AG20443 (cell line): ENCODE results near the gene RFX8.
"Not testable (repeated sequence)": the region's sequence is repeated elsewhere in the genome, so short reads cannot be mapped to it uniquely, and the experiment has no call there.

Source experiments
- DNase-seq: peaks from one replicate; pipeline ENCODE4 v3.0.0; 2012; ENCODE audit warnings: low spot score, mixed read lengths

RFX8 gene

DNA sequence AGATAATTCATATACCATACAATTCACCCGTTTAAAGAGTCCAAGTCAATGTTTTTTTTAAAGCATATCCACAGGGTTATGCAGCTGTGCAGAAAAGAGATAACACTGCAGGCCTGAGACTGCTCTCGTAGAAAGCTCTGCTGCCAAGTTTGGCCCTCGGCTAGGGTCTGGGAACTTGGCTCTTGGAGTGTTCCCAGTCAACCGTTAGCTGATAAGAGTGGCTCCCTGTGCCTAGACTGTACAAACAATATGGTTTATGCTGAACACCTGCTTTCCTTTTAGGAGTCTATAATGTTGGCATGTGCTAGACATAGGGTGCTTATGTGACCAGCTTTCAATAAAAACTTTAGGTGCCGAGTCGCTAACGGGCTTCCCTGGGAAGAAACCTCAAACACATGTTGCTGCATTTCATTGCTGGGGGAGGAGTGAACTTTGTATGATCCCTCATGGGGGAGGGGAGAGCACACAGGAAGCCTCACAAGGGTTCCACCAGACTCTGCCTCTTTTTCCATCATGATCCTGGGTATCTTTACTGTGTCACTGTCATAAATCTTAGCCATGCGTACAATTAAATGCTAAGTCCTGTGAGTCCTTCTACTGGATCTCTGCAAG, 34.7 kb downstream of the RFX8 start:
- DNase-seq: no peak

DNA sequence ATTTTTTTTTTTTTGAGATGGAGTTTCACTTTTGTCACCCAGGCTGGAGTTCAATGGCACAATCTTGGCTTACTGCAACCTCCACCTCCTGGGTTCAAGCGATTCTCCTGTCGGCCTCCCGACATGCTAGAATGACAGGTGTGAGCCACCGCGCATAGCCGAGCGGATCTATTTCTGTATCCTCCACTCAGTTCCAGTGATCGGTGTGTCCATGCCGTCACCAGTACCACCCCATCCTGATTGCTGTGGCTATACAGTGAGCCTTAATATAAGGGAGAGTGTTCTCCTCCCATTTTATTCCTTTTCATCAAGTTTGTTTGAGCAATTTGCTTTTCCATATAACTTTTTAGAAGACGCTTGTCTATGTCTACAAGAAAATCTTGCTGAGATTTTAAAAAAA, 35.2 kb downstream of the RFX8 start:
- no peak for DNase-seq

DNA sequence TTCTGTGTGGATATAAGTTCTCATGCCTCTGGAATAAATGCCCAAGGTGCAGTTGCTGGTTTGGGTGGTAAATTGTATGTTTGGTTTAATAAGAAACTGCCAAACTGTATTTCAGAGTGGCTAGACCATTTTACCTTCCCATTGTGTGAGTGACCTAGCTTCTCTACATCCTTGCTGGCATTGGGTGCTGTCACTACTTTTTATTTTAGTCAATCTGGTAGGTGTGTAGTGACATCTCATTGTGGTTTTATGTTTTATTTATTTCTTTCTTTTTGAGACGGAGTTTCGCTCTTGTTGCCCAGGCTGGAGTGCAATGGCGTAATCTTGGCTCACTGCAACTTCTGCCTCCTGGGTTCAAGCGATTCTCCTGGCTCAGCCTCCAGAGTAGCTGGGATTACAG, 36.4 kb downstream of the RFX8 start:
- not testable (repeated sequence) for DNase-seq

DNA sequence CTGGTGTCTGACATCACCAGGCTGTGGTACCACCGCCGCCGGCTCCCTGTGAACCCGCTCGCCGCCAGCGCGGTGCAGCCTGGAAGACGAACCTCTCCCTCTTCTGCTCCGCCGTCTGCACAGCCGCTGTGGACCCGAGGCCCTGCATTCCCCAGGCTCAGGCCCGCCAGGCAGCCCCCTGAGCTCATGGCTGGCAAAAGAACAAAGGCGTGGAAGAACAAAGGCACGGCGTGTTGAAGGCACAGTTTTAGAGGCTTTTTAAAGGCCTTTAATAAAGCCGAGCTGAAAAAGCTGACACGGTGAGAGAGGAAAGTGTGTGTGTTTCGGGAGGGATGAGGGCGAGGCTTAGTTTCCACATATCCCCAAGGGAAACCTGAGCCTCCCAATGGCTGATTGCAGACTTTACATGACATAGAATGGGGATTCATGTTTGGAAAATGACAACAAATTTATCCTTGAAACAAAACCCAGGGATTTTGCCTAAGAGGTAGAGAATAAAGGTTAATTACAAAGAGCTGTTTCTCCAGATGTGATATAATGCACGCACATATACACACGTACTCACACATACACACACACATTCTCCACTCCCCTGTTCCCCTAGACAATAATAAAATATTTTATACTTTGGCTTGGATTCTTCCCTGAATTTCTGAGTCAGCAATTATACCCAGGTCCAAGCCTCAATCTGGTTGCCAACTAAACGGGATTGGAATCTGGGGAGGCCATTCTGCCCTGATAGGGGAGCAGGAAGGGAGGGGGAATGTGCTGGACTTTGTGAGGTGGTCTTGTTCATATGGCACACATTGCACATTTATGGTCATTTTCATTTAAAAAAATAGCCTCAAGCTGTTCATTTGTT, 39.7 kb downstream of the RFX8 start:
- peak; percentile 36 for DNase-seq

DNA sequence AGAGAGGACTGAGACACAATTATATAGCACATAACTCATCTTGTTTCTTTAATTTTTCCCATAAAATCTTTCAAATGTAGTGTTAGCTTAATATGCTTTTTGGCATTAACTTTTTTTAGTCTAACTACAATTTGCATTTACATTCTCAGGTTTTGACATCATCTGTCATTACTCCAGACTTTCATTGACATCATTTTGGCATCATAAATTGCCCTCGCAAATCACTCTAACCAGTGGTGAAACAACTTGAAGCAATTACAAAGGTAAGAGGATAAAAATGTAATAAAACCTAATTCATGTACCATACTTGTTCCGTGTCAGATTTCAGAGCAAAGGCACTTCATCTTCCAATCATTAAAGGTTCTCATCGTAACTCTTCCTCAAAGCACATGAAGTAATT, 41.4 kb downstream of the RFX8 start:
- DNase-seq: no peak

DNA sequence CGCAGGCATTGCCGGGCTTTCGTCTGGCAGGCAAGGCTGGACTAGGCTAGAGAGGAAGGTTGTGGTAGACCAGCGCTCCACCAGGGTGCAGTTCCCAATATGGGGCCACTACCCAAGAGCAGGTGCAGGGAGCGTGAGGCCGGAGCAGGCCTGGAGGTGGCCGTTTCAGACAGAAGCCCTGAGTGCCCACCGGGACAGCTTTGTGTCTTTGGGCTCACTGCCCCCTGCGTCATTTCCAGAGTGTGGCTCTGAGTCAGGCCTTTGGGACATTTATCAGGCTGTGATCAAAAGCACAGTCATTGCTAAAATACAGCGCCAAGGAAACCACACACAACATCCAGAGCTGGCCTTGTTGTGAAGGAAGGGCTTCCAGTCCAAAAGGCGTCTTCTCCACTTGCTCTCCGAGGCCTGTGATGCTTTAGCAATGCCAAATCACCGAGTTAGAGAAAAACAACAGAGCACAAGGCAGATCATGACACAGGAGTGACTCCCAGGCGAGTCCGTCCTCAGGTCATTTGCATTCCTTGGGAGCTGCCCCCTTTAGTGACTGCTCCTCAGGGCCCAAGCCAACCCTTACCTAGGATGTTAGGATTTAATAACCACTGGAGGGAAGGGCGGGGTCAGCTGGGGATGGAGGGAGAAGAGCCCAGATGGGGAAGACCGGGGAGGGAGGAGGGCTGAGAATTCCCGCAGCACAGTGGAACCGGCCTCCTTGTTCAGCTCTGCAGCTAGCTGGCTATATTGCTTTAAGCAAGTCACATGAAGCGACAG, 42.3 kb downstream of the RFX8 start:
- peak; percentile 63 for DNase-seq

DNA sequence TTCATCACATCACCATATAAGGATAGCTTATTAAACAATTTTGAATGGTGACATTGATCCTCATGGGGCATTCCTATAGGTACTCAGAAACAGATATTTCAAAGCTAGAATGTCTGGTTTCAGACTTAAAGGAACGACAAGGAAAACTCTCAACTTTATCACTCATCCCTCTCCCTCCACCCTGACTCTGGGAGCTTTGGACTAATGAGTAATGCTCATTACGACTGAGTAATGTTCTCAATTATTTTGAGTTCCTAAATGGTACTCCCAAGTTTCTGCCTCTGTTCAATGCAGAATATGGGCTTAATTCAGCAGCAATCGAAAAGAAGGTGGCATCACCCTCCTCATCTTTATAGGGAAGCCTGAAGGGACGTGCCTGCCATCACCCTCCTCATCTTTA, 43.4 kb downstream of the RFX8 start:
- peak; percentile 33 for DNase-seq

DNA sequence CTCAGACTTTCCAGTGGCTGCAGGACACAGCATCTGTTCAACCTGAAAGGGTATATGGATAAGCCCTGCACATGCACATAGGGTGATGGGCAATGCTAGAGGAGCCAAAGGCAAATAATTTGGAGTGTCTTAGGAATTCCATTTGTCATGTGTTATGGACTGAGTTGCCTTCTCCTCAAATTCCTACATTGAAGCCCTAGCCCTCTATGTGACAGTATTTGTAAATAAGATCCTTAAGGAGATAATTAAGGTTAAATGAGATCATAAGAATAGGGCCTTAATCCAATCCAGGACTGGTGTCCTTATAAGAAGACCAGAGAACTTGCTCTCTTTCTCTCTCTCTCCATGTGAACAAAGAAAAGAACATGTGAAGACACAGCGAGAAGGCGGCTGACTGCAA, 44.8 kb downstream of the RFX8 start:
- DNase-seq: peak; percentile 54

DNA sequence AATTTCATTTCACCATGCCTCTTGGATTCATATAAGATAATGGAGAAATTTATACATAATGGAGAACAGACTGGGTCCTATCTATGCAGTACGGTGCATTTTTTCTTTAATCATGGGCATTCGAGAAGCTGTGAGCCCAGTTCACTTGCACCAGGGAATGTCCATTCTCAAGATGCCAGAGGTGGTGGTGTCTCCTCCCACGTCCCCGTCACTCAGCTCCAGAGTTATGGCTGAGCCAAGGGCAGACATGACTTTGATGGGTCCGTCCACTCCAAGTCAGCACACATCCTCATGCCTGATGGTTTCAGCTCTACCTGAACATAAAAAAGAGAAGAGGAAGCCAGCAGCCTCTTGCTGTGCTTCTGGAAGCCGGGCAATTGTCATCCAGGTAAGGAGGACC, 45.5 kb downstream of the RFX8 start:
- DNase-seq: no peak

DNA sequence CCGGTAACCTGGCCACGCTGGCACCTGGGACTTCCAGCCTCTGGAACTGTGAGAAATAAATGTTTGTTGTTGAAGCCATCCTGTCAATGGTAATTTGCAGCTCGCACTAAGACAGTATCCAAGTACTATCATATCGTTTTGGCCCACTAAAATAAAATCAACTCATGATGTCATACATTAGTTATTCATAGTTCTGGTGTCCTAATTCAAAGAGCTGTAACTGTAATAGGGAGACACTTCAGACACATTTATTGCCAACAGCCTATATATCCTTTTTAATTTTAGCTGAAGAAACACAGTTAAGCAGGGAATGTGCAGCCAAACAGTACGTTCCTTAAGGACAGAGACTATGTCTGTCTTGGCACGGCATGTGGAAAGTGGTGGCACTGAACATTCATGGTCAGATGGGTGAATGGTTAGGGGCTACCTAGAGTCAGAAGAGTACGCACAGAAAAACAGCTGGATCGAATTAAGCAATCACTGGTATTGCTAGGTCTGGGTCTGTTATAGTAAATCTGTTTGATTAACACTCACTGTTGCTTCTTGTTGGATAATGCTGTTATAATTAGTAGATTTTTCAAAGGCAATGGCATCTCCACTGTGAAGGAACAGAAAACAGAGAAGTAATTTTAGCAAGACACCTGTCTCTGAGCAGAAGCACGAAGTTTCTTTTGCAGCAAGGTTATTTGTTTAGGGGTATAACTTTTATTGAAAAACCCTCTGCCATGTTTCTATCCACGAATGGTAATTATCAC, 46.3 kb downstream of the RFX8 start:
- DNase-seq: no peak

DNA sequence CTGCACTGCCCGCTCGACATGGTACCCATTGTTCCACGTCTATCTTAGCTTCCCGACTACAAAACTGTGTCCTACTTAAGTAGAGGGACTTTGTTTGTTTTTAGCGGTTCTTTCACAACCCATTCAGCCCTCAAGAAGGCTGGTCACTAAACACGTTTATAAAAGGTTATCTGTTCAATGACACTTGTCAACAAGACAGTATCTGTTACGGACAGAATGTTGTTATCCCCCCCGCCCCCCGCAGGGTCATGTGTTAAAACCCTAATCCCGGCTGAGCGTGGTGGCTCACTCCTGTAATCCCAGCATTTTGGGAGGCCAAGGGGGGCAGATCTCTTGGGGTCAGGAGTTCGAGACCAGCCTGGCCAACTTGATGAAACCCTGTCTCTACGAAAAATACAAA, 47.2 kb downstream of the RFX8 start:
- no peak for DNase-seq

DNA sequence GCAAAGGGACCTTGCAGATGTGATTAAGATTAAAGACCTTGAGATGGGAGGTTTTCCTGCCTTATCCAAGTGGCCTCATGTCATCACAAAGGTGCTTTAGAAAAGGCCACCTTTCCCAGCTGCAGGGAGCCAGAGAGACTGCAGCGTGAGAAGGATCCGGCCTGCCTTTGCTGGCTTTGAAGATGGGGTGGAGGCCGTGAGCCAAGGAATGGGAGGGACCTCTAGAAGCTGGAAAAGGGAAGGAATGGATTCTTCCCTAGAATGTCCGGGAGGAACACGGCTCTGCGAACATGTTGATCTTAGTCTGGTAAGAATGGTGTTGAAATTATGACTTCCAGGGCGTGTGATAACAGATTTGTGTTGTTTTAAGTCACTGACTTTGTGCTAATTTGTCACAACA, 47.7 kb downstream of the RFX8 start:
- DNase-seq: no peak

DNA sequence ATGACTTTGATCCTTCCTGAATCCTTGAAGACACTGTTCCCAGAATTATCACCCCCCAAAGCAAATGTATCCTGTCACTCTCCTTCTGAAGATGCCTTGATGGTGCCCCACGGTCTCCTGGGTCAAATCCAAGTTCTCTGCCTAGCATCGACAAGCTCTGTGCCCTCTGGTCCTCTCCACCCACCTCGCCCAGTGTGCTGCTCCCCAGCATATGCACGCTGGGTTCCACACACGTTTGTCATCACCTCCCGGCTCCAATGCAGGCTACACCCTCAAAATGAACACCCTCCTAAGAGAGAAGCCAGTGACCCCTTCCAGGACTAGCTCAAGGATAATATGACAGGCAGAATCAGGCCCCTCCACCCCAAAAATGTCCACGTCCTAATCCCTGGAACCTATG, 48.1 kb downstream of the RFX8 start:
- no peak for DNase-seq

DNA sequence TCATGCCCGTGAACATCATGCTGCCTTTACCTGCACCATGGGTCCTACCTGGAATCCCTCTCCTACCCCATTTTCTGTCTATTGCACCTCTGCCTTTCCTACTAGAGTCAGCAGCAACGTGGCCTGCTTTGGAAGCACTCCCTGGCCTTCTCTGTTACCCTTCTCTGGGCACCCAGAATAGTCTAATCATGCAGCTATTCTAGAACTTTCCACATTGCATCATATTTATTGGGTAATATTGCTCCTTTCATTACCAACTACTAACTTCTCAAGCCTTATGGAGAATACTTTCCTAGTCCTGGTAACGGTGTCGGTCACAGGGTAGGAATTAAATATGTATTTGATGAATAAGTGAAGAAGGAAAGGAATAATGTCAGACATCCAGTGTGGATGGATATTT, 54.3 kb downstream of the RFX8 start:
- DNase-seq: no peak

DNA sequence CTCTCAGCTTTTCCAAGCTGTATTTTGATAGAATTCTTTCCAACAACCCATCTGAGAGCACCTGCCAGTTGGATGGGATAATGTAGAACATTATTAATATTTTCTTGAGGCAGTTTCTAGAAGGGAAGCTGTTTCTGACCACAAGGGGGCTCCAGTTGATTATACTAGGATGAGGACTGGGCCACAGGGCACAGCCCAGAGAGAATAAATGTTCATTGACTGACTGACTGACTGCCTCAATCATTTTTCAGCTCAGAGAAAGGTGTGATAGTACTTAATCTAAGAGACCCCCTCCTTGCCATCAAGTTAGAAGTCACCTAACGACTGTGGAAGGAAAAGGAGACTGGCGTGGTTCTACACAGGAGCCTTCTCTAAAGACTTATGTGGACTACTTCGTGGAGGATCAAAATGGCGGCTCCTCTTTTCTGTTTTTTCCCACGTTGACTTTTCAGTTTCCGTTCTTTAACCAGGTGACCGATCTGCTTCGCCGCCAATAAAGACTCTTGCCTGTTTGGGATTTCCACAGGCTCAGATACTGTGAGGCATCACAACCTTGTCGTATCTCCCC, 55.7 kb downstream of the RFX8 start:
- DNase-seq: peak; percentile 76

DNA sequence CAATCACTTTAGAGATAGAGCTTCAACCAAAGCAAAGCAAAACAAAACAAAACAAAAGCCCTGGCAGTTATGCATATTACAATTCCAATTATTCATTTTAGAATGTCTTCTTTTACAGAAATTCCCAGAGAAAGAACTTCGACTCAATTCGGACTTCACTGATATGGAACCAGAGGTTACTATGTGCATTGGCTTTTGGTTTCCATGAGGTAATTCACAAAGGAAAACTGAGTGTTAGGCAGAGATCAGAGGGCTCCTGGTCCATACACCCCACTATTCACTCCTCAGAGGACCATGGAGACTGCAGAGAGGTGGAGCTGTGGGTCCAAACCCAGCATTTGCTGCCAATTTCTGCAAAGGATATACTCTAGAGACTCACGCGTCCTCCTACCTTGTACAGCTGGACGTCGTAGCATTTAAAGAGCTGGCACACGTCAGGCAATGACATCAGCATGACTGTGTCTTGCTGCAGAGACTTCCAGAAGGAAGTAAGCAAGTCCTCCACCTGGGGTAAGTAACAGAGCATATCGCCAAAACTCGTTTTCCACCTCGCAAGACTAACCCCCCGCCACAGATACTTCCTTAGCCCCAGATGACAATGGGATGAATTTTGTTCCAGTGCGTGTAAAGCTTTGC, 56.3 kb downstream of the RFX8 start:
- no peak for DNase-seq

DNA sequence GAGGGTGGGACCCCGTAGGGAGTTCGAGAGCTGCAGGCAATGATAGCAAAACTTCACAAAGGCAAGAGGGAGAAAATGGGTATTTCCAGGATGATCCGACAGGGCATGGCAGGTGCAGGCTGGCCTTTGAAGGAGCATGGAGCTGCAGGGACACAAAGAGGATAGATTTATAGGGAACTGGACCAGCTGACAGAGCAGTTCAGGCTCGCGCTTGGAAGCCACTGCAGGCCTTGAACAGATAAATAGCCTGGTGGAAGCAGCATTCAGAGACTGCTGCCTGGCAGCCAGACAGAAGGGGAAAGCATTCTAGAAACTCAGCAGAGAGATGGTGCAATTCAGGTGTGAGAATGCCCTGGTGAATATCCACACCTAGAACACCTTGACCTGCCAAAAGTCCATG, 58.3 kb downstream of the RFX8 start:
- no peak for DNase-seq

DNA sequence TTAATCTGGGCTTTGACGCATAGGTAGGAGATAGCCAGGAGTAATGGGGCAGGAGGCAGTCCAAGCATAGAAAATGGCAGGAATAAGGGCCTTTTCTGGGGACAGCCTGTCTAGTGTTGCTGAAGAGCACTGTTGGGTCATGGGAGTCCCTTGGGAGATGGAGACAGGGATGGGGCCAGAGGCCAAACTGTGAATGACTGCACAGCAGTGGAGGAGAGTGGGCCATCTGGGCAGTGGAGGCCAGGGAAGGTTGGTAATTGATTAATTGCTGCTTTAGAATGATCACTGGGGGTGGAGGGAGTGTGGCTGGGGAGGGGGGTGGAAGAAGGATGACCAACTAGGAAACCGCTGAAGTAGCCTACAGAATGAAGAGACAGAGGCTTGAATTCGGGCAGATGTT, 59.0 kb downstream of the RFX8 start:
- no peak for DNase-seq

DNA sequence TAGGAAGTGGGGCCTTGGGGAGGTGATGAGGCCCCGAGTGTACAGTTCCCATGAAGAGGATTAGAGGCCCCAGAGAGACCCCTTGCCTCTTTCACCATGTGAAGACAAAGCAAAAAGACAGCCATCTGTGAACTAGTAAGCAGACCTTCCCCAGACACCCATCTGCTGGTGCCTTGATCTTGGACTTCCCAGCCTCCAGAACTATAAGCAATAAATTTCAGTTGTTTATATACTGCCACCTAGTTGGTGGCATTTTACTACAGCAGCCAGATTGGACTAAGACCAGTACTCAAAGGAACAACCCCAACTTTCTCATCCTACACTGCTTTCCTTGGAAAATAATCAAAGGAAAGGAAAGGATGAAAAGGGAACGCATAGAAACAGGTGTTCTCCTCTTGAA, 59.7 kb downstream of the RFX8 start:
- no peak for DNase-seq

DNA sequence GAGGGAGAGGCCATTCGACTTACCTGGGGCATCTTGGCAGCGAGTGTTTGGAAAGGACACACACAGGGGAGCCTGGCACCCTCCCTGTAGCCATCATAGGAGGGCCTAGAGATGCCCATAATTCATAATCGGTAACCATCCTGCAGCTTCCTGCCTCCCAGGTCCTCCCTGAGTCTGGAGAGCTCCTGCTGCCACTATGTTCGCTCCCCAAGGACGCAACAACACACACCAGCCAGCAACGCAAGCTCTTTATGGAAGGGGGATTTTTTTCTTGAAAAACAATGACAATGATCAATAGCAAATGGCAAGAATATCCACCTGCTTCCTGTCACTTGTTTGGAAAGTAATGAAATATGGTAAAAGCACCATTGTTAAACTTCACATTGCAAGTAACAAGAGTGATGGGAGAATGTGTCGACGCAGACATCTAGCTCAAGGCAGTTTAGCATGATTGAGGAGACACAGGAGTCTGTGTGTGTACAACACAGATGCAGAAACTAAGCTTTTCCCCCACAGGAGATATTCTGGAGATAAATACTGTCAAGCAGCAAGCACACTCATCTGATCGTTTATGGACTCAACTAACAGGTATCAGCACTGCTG, 62.7 kb downstream of the RFX8 start:
- no peak for DNase-seq

DNA sequence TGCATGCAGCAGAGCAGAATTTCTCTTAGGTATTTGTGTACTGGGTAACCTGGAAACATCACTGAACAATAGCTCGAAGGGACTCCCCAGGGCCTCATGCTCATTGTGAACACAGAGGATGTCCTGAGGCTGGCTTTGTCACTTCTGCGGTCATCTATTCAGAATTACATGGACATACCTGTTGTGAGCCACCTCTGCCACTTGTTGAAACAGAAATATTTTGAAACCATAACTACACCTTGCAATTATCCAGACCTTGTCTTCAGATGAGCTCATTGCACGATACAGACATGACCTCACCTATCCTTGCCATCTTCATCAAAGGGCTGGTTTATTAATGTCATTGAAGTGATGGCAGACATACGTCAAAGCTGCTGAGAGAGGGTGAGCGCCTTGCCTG, 64.2 kb downstream of the RFX8 start:
- no peak for DNase-seq
